ENCODE measurements around the gene POLDIP2. TPM values are rescaled to one million over a fixed set of nuclear protein-coding genes. Genes with fewer than 3 reads are reported as not detected.
A peak's percentile ranks its signal among the peaks of the same experiment; 100 is the strongest.

Gene POLDIP2
- total and polyA plus RNA-seq, 10 donors: 27.8 to 62.6 (median 47.6) TPM

DNA sequence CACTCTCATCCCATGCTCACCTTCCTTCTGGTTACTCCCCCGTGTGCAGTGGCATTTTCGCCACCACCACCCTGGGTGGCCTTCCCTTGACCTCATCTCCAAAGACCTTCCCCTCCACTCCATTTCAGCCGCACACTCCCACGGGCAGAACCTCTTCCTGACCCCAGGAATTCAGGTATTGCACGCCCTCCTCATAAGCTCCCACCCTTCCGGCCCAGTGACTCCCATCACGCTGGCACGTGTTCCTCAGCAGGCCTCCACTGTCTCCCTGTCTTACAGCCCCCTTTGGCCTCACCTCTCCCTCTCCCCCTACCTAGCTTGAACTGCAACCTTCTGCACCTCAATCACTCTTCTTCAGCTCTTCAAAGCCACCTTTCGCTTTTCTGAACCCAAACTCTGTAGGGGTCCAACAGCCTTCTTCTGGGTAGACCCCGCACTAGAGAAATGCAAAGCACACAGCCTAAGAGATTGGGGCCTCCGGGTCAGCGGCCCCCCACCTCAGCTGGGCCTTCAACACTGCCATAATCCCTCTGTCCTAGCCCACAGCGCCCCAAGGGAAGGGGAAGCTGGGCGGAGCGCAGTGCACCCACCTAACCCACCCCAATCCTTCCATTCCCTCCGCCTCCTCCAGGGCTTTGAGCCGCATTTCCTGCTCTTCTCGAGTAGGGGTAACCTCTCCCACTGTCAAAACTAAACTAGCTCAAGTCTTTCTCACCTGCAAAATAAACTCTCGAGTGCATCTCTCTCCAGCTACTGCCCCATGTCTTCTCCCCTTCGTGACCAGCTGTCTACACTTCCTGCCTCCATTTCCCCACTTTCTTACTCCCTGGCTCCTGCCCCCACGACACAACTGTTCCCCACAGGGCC lies 40.0 kb downstream of the POLDIP2 start:
- H3K27me3 ChIP-seq (replicated peaks in 1 of 7): peaks cover 0 to 4% (median 0%) of the 10 kb centered on the region in 7 donors
- DNase-seq: no peak
- H3K4me3 ChIP-seq: peak overlapping the region in 1 of 8 donors; percentile 74
- H3K4me1 ChIP-seq: peaks cover 11 to 27% (median 21%) of the 10 kb centered on the region in 6 donors
- H3K36me3 ChIP-seq: no peaks in the 10 kb centered on the region
- TF ChIP-seq POLR2AphosphoS5 (IDR thresholded peaks at IDR 0.05) (no peak), POLR2A (IDR thresholded peaks at IDR 0.05) (no peak)
- TF ChIP-seq, protein P1, sequence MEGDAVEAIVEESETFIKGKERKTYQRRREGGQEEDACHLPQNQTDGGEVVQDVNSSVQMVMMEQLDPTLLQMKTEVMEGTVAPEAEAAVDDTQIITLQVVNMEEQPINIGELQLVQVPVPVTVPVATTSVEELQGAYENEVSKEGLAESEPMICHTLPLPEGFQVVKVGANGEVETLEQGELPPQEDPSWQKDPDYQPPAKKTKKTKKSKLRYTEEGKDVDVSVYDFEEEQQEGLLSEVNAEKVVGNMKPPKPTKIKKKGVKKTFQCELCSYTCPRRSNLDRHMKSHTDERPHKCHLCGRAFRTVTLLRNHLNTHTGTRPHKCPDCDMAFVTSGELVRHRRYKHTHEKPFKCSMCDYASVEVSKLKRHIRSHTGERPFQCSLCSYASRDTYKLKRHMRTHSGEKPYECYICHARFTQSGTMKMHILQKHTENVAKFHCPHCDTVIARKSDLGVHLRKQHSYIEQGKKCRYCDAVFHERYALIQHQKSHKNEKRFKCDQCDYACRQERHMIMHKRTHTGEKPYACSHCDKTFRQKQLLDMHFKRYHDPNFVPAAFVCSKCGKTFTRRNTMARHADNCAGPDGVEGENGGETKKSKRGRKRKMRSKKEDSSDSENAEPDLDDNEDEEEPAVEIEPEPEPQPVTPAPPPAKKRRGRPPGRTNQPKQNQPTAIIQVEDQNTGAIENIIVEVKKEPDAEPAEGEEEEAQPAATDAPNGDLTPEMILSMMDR (IDR thresholded peaks at IDR 0.05 in 8 of 11, conservative IDR thresholded peaks at IDR 0.05 in 3 of 11): no peak
- no peaks in the 10 kb centered on the region for H3K9me3 ChIP-seq
- WGBS, 5 donors: 84 to 89% (median 85%) methylated on average over 21 of the region's 21 CpGs
- no peak overlapping the region for H3K27ac ChIP-seq
- intact Hi-C loops (cut with DNase I; ENCODE audit: low total_unique reads): no loop called here

DNA sequence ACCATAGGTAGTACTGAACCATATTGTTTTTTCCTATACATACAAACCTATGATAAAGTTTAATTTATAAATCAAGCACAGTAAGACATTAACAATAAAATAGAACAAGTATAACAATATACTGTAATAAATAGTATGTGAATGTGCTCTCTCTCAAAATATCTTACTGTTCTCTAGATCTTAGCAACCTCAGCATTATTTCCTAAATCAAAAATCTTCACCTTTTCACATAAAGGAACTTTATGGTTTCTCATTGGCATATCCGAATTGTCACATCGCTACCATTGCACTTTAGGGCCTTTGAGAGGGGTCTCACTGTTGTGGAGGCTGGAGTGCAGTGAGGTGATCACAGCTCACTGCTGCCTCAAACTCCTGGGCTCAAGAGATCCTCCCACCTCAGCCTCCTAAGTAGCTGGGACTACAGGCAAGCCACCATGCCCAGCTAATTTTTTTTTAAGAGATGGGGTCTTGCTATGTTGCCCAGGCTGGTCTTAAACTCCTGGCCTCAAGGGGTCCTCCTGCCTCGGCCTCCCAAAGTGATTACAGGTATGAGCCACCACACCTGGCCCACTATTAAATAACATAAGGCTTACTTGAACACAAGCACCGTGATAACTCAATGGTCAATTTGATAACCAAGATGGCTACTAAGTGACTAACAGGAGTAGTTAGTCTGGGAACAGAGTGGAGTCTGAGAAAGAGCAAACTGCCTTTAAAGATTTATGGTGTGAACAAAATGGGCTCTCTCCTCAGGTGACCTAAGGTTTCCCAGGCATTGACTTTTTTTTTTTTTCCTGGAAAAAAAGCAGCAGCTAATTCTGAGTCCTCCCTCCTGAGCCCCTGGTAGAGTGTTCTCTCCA lies 41.3 kb downstream of the POLDIP2 start:
- H3K4me3 ChIP-seq: no peak overlapping the region
- H3K4me1 ChIP-seq: peaks cover 11 to 27% (median 21%) of the 10 kb centered on the region in 6 donors
- H3K36me3 ChIP-seq: no peaks in the 10 kb centered on the region
- intact Hi-C loops (cut with DNase I; ENCODE audit: low total_unique reads): no loop called here
- H3K27me3 ChIP-seq (replicated peaks in 1 of 7): peaks cover 0 to 4% (median 0%) of the 10 kb centered on the region in 7 donors
- TF ChIP-seq POLR2AphosphoS5 (IDR thresholded peaks at IDR 0.05) (no peak), POLR2A (IDR thresholded peaks at IDR 0.05) (no peak)
- TF ChIP-seq, protein P1 (IDR thresholded peaks at IDR 0.05 in 8 of 11, conservative IDR thresholded peaks at IDR 0.05 in 3 of 11): no peak
- 93 to 96% (median 94%) methylated on average over 4 of the region's 4 CpGs for WGBS, 5 donors
- no peaks in the 10 kb centered on the region for H3K9me3 ChIP-seq
- no peak for DNase-seq
- H3K27ac ChIP-seq: no peak overlapping the region

DNA sequence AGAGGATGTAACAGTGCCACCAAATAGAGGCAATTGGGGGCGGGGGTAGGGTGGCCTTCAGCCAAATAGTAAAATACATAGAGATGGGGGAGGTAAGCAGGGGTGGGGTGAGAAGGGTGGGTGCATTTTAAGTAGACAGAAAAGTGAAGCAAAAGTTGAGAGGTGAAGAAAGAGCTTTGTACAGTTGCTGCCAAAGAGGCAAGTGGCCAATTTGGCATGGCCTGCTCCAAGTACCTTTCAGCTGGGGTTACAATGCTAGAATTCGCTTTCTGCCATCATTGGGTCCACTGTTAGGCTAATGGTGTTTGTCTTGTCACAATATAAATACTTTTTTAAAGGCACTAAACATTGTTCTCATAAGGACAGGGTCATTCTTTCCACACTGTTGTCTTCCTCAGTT lies 43.5 kb downstream of the POLDIP2 start:
- TF ChIP-seq, protein P1 (IDR thresholded peaks at IDR 0.05 in 8 of 11, conservative IDR thresholded peaks at IDR 0.05 in 3 of 11): no peak
- no peaks in the 10 kb centered on the region for H3K9me3 ChIP-seq
- H3K4me3 ChIP-seq: no peak overlapping the region
- peaks cover 6 to 12% (median 9%) of the 10 kb centered on the region in 6 donors for H3K4me1 ChIP-seq
- WGBS, 5 donors: 84 to 96% (median 89%) methylated on average over 2 of the region's 2 CpGs
- intact Hi-C loops (cut with DNase I; ENCODE audit: low total_unique reads): no loop called here
- H3K27me3 ChIP-seq (replicated peaks in 1 of 7): peaks cover 0 to 4% (median 0%) of the 10 kb centered on the region in 7 donors
- no peaks in the 10 kb centered on the region for H3K36me3 ChIP-seq
- no peak overlapping the region for H3K27ac ChIP-seq
- no peak for DNase-seq

Measured in spleen (tissue), 11 donors.